SK-N-MC (cell line): Measurements from ENCODE around the gene RRP12.

ENCODE experiments used
- DNase-seq: peaks from one replicate; pipeline ENCODE4 v3.0.0-alpha.2; 2011; ENCODE audit warnings: low read depth, low spot score
- H3K27ac ChIP-seq: fragments of 200-600 bp; sonication (generic); 2 replicates; pipeline ENCODE4 v1.5.1; 2016; ENCODE audit warnings: mixed run types
- H3K36me3 ChIP-seq: fragments of 200-600 bp; sonication (generic); 2 replicates; pipeline ENCODE4 v1.6.1; 2017; ENCODE audit warnings: antibody characterized with exemption, low read length, mixed read lengths; ENCODE audit not compliant: insufficient read depth
- H3K4me3 ChIP-seq: fragments of 200-600 bp; sonication (generic); 2 replicates; pipeline ENCODE4 v1.5.1; 2016
- H3K9ac ChIP-seq: fragments of 200-600 bp; sonication (generic); 2 replicates; pipeline ENCODE4 v1.8.0; 2017; ENCODE audit warnings: mixed run types, mixed read lengths; ENCODE audit not compliant: insufficient read length
- H3K9me3 ChIP-seq: fragments of 200-600 bp; sonication (generic); 2 replicates; pipeline ENCODE4 v1.6.1; 2017; ENCODE audit warnings: low read depth, mild to moderate bottlenecking, antibody characterized with exemption, low read length, moderate library complexity, mixed read lengths
- EZH2 ChIP-seq: fragments of 200-600 bp; sonication (generic); IDR thresholded peaks from one replicate; pipeline ENCODE4 v1.6.1; 2017; ENCODE audit warnings: antibody characterized with exemption
- FOXP2 ChIP-seq: optimal IDR thresholded peaks from 2 replicates; pipeline ENCODE3; 2011; ENCODE audit warnings: mild to moderate bottlenecking, moderate library complexity; ENCODE audit not compliant: insufficient read depth; ENCODE audit errors: extremely low read length, control extremely low read depth
- POLR2AphosphoS5 ChIP-seq: IDR thresholded peaks from 2 replicates; pipeline ENCODE4 v1.6.1; 2012; ENCODE audit warnings: mild to moderate bottlenecking, low read depth, low read length, borderline replicate concordance

The RRP12 gene

GRCh38 chr10:97393034-97393573, 8.0 kb downstream of the RRP12 start:
- no peak for DNase-seq
- Histone ChIP-seq H3K9me3 (no peaks in the 10 kb centered on the region), H3K4me3 (no peak overlapping the region), H3K36me3 (peaks cover 14% of the 10 kb centered on the region; the same call in 1 of the 2 replicates), H3K9ac (no peak overlapping the region), H3K27ac (no peak overlapping the region)
- TF ChIP-seq FOXP2 (no peak), POLR2AphosphoS5 (no peak), EZH2 (no peak)

GRCh38 chr10:97390091-97390490, 11.0 kb downstream of the RRP12 start:
- no peak overlapping the region for H3K9ac ChIP-seq
- H3K9me3 ChIP-seq: no peaks in the 10 kb centered on the region
- H3K36me3 ChIP-seq: peaks cover 9% of the 10 kb centered on the region; the same call in 1 of the 2 replicates
- H3K4me3 ChIP-seq: no peak overlapping the region
- TF ChIP-seq FOXP2: no peak
- no peak for TF ChIP-seq POLR2AphosphoS5
- TF ChIP-seq EZH2: no peak
- no peak for DNase-seq
- H3K27ac ChIP-seq: no peak overlapping the region

GRCh38 chr10:97388152-97388551, 13.0 kb downstream of the RRP12 start:
- TF ChIP-seq FOXP2 (no peak), EZH2 (no peak), POLR2AphosphoS5 (no peak)
- H3K36me3 ChIP-seq: peaks cover 9% of the 10 kb centered on the region; the same call in 1 of the 2 replicates
- no peaks in the 10 kb centered on the region for H3K9me3 ChIP-seq
- no peak overlapping the region for H3K27ac ChIP-seq
- no peak overlapping the region for H3K9ac ChIP-seq
- no peak for DNase-seq
- H3K4me3 ChIP-seq: no peak overlapping the region

- no peak for DNase-seq
- no peaks in the 10 kb centered on the region for H3K9me3 ChIP-seq
- no peak overlapping the region for H3K4me3 ChIP-seq
- peaks cover 9% of the 10 kb centered on the region; the same call in 1 of the 2 replicates for H3K36me3 ChIP-seq
- no peak overlapping the region for H3K9ac ChIP-seq
- TF ChIP-seq POLR2AphosphoS5 (no peak), EZH2 (no peak), FOXP2 (no peak)
- no peak overlapping the region for H3K27ac ChIP-seq
Measured at GRCh38 chr10:97385565-97385964, 15.6 kb downstream of the RRP12 start.

GRCh38 chr10:97384641-97385040, 16.5 kb downstream of the RRP12 start:
- no peak overlapping the region for H3K4me3 ChIP-seq
- H3K9me3 ChIP-seq: no peaks in the 10 kb centered on the region
- DNase-seq: no peak
- no peak overlapping the region for H3K27ac ChIP-seq
- TF ChIP-seq EZH2 (no peak), FOXP2 (no peak), POLR2AphosphoS5 (no peak)
- H3K36me3 ChIP-seq: peaks cover 9% of the 10 kb centered on the region; the same call in 1 of the 2 replicates
- no peak overlapping the region for H3K9ac ChIP-seq

GRCh38 chr10:97384156-97384555, 17.0 kb downstream of the RRP12 start:
- no peak for DNase-seq
- Histone ChIP-seq H3K36me3 (peaks cover 9% of the 10 kb centered on the region; the same call in 1 of the 2 replicates), H3K9me3 (no peaks in the 10 kb centered on the region), H3K4me3 (no peak overlapping the region), H3K9ac (no peak overlapping the region), H3K27ac (no peak overlapping the region)
- TF ChIP-seq POLR2AphosphoS5 (no peak), FOXP2 (no peak), EZH2 (no peak)

GRCh38 chr10:97383159-97383558, 18.0 kb downstream of the RRP12 start:
- TF ChIP-seq EZH2: no peak
- H3K4me3 ChIP-seq: no peak overlapping the region
- no peaks in the 10 kb centered on the region for H3K9me3 ChIP-seq
- H3K36me3 ChIP-seq: peaks cover 2% of the 10 kb centered on the region; the same call in 1 of the 2 replicates
- H3K27ac ChIP-seq: no peak overlapping the region
- DNase-seq: no peak
- H3K9ac ChIP-seq: no peak overlapping the region

GRCh38 chr10:97381626-97382025, 19.5 kb downstream of the RRP12 start:
- TF ChIP-seq EZH2: no peak
- TF ChIP-seq FOXP2: no peak
- no peak for TF ChIP-seq POLR2AphosphoS5
- Histone ChIP-seq H3K9me3 (no peaks in the 10 kb centered on the region), H3K9ac (no peak overlapping the region), H3K4me3 (no peak overlapping the region), H3K36me3 (no peaks in the 10 kb centered on the region; the same call in 1 of the 2 replicates), H3K27ac (no peak overlapping the region)
- no peak for DNase-seq

GRCh38 chr10:97380516-97380915, 20.6 kb downstream of the RRP12 start:
- Histone ChIP-seq H3K9ac (no peak overlapping the region), H3K36me3 (no peaks in the 10 kb centered on the region; the same call in 1 of the 2 replicates), H3K9me3 (no peaks in the 10 kb centered on the region), H3K4me3 (no peak overlapping the region), H3K27ac (no peak overlapping the region)
- DNase-seq: no peak
- TF ChIP-seq POLR2AphosphoS5 (no peak), FOXP2 (no peak), EZH2 (no peak)
